ENCODE data around the gene TMUB1.

Gene TMUB1, protein sequence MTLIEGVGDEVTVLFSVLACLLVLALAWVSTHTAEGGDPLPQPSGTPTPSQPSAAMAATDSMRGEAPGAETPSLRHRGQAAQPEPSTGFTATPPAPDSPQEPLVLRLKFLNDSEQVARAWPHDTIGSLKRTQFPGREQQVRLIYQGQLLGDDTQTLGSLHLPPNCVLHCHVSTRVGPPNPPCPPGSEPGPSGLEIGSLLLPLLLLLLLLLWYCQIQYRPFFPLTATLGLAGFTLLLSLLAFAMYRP

GRCh38 chr7:151083071-151083823 is at the start of gene TMUB1:
TSS of gene TMUB1 (minus strand) at chr7:151083493. CDS start at chr7:151082563, 930 bp downstream.
- peak; percentile 41 to 78 (median 56) for DNase-seq

DNA sequence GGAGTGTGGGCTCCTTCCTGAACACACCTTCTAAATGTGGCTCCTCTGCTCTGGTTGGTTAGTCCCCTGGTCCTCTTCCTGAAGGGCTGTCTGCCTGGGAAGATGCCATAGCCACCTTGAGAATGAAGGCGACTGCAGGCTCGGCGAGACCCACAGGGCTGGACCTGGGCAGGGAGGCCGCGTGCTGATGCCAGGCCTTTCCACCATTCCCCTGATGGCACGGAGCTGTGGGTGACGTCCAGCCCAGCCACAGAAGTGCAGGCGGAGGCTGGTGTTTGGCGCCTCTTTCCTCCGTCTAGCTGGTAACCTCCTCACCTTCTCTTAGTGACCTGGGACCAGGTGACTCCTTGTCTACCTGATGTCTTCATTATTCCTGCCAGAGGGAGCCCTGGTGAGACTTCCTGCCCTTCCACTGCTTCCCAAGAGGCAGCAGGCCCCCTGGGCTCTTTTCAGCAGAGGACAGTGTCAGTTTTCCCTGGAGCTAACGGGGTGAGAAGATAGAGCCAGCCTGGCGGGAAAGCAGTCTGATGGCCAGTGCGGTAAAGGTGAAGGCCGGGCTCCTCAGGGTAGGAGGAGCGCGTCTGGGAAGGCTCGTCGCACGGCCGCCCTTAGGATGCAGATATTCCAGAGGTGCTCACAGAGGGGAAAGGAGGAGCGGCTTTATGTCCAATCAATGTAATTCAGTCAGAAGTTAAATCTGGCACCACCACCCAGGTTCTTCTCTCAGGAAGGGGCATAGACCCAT is 49.3 kb upstream of the TMUB1 start:
- DNase-seq: no peak

DNA sequence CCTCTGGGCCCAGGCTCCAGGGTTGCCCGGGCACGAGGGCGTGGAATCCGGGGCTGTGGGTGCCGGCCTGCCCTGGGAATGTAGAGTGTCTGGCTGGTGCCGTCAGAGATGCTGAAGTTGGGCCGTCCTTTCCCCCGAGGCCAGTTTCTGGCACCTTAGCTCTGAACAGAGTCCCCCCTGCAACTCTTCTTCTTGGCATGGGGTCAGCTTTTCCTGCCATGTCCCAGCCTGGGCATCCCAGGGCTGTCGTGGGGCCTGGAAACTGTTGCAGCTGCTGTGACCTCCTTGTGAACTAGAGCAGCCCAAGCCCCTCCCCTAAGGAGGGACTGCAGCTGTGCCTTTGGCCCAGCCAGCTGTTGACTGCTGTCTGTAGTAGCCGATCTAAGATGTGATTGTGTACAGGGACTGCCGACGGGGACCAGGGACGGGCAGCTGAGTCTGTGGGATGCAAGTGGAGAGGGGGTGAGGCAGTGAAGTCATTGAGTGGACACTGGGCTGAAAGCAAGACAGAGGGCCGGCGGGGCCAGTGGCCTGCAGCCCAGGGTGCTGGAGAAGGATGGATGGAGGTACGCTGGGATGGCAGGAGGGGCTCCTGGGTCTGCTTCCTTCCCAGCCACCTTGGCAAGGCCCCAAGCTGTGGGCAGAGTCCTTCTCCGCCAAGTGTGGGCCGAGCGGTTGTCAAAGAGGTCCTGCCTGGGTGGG is 48.5 kb upstream of the TMUB1 start:
- DNase-seq: no peak

DNA sequence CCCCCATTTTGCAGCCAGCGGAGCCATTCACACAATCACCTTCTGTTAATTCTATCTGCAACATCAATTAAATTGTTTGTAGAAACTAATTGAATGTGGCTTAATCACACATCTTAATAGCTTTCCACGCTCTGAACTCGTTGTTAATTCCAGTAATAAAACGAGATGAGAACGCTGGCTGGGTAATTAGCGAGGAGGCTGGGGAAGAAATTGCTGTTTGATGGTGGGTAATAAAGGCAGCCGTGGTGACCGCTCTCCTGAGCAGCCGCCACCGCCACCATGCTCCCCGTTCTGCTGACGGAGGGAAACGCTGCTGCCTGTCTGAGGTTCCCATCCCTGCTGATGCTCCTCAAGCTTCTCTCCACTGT is 47.9 kb upstream of the TMUB1 start:
- no peak for DNase-seq

DNA sequence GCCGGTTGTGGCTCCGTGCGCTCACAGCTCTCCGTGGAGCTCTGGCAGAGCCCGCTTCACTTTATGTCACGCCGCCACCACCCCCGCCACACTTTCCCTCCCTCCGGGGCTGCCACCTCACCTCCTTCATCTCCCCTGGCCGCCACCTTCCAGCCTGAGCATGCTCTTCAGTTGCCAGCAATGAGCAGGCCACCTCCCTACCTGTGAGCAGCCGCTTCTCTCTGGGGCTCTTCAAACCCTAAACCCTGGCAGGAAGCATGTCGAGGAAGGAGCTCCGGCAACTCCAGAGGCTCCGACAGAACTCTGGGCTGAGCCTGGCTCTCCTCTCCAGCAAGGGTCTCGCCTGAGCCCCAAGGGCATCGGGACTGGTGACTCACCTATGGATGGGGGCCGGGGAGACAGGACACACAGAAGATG is 47.5 kb upstream of the TMUB1 start:
- DNase-seq: no peak

DNA sequence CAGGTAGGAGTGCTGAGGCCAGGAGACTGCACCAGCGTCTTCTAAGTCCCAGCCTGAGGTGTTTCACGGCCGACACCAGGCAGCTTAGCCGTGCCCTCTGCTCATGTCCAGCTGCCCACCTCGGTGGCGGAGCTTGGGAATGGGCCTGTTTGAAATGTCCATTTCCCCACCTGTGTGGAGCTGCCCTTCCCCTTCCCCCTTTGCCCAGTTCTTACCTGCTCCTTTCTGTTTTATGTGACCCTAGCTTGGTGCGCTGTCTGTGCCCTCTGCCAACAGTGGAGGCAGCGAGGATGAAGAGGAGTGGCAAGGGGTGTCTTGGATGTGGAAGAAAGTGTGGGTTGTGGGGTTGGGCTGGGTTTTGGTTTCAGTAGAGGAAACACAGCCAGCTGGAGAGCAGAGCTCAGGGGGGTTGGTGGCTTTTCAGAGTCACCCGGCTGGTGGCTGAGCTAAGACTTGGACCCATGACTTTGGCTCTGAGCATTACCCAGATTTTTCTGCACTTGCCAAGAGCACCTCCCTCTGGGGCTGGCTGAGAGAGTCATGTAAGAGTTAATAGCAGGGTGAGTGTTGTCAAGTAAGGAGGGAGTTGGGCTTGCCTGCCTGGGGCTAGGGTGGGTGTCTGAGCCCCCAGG is 46.8 kb upstream of the TMUB1 start:
- DNase-seq: no peak

DNA sequence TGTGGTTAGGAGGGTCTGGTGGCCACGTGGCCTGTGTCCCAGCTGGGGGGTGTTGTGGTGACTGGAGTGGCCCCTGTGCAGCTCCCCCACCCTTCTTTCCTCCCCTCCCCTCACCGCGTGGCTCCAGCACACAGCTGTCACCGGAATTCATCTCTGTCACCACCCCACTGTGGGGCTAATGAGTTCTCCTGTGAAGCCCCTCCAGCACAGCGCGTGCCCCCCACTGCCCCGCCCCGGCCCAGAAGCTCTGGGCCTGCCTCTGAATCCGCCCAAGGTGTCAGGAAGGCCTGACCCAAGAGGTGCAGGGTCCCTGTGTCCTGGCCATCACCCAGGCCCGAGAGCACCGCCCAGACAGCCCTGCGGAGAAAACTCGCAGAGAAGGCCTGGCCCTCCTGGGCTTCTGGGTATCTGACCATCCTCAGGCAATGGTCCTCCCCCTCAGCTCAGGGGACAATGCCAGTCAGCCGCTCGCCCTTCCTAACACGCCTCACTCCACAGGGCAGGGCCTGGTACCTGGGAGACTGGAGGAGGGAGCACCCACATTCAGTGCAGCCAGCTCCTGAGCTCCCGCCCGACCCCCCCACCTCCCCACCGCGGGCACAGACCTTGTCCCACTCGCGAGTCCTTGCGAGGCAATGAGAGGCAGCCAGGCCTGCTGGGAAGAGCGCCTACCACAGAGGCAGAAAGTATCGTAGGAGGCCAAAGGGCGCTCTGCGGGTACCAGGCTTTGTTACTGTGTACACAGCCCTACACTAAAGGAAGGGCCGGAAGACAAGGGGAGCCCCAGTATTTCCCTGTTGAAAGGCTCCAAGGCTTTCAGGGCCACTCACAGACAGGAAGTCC is 46.0 kb upstream of the TMUB1 start:
- DNase-seq: no peak

GRCh38 chr7:151128716-151129115 is 45.4 kb upstream of the TMUB1 start:
- no peak for DNase-seq

GRCh38 chr7:151128144-151128543 is 44.9 kb upstream of the TMUB1 start:
- DNase-seq: no peak

GRCh38 chr7:151126491-151127137 is 43.3 kb upstream of the TMUB1 start:
- DNase-seq: no peak

DNA sequence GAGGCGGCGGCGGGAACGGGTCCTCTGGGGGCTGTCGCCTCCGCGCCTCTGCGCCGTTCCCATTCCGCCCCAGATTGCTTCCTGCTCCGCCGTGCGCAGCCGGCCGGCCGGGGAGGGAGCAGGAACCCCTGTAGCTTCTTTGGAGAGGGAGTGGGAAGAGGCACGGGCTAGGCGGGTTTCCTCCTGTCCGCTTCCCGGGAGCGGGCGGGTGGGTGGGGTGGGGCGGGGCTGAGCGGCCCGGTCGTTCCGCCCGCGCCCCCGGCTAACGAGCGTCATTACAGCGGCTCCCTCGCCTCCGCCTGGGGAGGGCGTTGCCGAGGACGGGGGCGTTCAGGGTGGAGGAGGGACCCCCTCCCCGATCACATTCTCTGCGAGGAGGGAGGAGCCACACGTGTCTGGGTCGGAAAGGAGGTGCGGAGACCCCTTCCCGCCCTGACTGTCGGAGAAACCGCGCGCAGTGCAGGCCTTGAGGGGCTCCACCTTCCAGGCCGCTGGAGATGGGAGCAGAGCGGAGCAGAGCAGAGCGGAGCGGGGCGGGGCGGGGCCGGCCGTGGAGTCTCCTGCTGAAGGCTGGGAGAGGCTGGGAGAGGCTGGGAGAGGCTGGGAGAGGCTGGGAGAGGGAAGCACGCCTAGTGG is 42.7 kb upstream of the TMUB1 start:
- DNase-seq: no peak

- no peak for DNase-seq
Observed at GRCh38 chr7:151125470-151125845, 42.2 kb upstream of the TMUB1 start.

GRCh38 chr7:151124899-151125399 is 41.7 kb upstream of the TMUB1 start:
- DNase-seq: no peak

GRCh38 chr7:151124481-151124880 is 41.2 kb upstream of the TMUB1 start:
- no peak for DNase-seq

DNA sequence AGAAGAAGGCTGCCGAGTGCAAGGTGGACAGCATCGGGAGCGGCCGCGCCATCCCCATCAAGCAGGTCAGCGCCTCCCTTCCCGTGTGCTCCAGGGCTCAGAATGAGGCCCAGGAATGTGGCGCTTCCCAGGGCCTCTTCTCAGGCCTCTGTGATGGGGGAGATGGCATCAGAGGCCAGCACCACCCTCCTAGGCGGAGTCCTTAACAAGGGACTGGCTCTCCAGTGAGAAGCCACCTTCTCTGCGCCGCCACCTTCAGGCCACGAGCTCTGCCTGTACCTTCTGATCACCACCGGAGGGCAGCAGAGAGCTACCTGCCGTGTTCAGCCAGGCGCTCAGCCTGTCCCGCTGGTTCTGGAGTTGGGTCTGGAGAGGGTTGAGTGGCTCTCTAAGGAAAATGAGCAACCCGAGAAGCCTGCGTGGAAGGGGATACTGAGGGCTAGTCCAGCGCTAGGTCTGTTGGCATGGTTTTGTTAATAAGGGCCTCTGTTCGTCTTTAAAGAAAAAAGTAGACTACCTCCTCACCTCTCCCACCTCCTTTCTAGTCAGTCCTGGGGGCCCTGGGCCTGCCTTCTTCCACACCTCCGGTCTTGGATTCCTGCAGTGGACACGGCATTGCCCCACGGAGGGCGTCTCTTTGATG is 40.6 kb upstream of the TMUB1 start:
- DNase-seq: peak; percentile 58 to 74 (median 74)

GRCh38 chr7:151123158-151123821 is 40.0 kb upstream of the TMUB1 start:
- no peak for DNase-seq

- DNase-seq: no peak
Observed at GRCh38 chr7:151122796-151123157, 39.5 kb upstream of the TMUB1 start.

DNA sequence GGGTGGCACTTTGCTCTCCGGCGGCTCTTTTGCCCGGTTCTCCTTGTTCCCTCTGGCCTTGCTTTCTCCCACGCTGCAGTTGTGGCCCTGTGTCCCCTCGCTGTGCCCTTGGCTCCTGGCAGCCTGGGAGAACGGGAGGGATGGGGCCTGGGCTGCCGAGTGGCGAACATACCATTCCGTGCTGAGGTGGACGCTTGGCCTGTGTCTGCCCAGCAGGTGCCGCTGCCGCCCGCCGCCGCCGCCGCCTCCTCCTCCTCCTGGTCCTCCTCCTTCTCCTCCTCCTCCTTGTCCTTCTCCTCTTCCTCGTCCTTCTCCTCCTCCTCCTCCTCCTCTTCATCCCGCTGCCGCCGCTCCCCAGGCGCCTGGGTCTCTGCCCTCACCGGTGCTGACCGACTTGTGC is 39.0 kb upstream of the TMUB1 start:
- no peak for DNase-seq

GRCh38 chr7:151121380-151122170 is 38.3 kb upstream of the TMUB1 start:
- DNase-seq: no peak
